Activated T-cell treated with anti-CD3 and anti-CD28 coated beads for 1 hour (primary cell): ENCODE results near the gene FAM186B.
A peak's percentile ranks its signal among the peaks of the same experiment; 100 is the strongest.
"Not testable (repeated sequence)": the region's sequence is repeated elsewhere in the genome, so short reads cannot be mapped to it uniquely, and the experiment has no call there.

Experiments
- DNase-seq: peaks from one replicate; pipeline ENCODE4 v3.0.0-alpha.2; 2020; ENCODE audit warnings: low read depth

Gene FAM186B

DNA sequence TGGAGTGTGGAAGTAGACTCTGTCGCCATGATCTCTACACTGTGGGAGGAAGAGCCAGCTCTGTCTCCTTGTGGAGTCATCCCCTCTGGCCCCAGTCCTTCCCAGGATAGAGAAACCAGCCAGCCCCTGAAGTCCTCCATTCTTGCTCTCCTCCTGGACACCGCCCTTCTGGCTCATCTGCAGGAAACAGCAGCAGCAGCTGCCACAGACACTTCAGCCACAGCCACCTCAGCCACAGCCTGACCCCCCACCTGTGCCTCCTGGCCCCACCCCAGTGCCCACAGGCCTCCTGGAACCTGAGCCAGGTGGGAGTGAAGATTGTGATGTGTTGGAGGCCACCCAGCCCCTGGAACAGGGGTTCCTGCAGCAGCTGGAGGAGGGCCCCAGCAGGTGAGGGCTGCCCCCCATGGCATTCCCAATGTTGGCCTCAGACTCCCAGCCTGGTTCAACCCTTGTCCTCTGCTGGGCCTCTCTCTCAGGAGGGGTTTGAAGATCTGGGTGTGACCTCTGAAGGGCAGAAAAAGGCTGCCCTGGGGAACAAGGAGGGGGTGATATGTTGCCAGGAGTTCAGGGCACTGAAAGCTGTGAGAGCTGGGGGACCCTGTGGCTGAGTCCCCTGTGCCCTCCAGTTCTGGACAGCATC, 28.4 kb upstream of the FAM186B start:
- no peak for DNase-seq

DNA sequence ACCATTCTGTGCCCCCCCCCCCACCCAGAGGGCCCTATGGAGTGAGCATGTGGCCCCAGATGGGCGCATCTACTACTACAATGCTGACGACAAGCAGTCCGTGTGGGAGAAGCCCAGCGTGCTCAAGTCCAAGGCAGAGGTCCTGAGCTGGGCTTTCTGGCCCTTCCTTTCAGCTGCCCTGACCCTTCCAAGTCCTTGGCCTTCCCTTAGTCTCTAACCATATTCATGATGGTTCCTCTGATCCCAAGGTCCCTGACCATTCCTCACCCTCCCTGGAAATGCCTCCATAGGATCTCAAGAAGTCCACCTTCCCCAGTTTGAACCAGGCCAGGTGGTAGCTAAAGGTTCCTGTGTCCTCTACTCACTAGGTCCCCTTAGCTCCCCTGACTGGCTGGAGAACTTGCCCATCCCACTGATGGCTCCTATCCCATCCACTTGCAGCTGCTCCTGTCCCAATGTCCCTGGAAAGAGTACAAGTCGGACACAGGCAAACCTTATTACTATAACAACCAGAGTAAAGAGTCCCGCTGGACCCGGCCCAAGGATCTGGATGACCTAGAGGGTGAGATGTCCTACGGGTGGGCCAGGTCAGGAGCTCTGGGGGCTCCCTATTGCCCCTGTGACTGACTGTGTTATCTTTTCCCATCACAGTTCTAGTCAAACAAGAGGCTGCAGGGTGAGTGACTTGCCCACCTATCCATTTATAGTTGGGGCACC, 27.7 kb upstream of the FAM186B start:
- no peak for DNase-seq

DNA sequence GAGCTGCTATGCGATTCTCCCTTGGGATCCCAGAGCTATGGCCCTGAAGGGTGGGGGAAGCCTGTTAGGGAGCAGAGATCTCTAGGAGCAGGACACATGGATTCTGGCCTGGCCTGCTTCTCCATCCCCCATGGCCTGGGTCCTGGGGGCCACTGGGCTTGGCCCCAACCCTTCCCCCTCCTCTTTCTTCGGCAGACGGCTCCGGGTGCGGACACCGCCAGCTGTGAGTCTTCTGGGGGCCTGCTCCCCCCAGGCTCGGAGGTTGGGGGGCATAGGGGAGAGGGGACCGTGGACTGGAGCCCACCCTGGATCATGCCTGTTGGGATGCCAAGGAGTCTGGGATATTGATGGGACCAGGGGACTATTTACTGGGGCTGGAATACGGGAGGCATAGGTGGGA, 27.0 kb upstream of the FAM186B start:
- no peak for DNase-seq

DNA sequence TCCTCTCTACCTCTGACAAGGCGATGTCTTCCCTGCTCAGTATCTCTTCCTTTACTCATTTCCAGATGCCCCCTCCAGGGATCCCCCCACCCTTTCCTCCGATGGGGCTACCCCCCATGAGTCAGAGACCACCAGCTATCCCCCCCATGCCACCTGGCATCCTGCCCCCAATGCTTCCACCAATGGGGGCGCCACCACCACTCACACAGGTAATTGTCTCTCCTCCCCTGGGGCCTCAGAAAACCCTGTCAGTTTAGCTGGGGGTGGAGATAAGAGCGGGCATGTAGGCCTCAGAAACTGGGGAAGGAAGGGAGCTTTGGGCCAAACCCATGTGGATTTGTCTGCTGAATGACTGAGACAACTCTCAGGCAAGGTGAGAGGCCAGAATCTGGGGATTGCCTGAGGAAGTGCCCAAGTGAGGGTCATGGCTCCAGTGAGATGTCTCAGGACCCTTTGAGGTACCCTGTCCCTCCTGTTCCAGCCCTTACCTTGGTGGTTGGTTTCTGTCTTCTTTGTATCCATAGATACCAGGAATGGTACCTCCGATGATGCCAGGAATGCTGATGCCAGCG, 26.0 kb upstream of the FAM186B start:
- no peak for DNase-seq

DNA sequence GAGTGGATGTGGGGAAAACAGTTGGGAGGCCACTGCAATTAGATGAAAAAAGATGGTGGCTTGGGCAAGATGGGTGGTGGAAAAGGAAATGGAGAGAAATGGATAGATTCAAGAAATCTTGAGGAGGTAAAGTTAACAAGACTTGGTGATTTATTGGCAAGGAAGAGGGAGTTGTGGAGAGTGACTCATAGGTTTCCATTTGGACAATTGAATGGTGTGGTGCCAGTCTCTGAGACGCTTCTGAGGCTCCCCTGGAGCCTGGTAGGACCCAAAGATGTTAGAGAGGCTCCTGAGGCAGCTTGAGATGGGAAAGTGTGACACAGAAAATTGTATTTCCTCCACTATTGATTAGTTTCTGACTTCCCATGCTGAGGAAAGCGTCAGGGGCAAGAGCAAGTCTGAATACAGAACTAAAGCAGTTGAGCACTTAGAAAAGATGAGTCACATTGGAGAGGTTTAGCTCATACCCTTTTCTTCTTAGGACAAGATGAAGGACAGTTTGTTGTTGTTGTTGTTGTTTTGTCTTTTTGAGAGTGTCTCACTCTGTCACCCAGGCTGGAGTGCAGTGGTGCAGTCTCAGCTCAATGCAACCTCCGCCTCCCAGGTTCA, 22.4 kb upstream of the FAM186B start:
- no peak for DNase-seq

- DNase-seq, result no peak
Observed at GRCh38 chr12:49626836-49627235, 21.4 kb upstream of the FAM186B start.

GRCh38 chr12:49626169-49626835, 20.9 kb upstream of the FAM186B start:
- DNase-seq, result no peak

DNA sequence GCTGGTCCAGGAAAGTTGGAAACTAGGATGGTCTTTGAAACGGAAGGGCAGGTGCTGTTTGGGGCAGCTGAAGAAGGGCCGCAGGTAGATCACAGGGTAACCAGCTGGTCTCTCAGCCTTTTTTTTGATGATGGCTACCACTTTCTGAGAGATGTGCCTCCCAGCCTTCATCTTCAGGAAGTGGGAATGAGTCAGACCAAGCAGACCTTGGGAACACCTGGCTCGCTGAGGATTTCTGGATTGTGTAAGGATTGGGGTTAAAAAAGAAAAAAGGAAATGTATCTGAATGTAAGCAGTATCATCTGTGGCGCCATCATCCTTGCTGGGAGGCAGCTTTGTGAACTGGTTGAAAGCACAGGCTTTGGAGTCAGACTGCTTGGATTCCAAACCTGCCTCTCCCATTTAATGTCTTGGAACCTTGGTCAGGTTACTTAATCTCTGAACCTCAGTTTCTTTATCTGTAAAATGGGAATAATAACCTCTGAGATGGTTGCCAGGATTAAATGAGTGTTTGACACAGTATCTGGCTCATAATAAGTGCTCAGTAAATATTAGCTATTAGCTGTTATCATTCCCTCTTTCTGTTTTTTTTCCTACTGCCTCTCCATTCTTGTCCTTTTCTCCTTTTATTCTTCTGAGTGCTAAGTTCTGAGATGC, 19.6 kb upstream of the FAM186B start:
- no peak for DNase-seq

DNA sequence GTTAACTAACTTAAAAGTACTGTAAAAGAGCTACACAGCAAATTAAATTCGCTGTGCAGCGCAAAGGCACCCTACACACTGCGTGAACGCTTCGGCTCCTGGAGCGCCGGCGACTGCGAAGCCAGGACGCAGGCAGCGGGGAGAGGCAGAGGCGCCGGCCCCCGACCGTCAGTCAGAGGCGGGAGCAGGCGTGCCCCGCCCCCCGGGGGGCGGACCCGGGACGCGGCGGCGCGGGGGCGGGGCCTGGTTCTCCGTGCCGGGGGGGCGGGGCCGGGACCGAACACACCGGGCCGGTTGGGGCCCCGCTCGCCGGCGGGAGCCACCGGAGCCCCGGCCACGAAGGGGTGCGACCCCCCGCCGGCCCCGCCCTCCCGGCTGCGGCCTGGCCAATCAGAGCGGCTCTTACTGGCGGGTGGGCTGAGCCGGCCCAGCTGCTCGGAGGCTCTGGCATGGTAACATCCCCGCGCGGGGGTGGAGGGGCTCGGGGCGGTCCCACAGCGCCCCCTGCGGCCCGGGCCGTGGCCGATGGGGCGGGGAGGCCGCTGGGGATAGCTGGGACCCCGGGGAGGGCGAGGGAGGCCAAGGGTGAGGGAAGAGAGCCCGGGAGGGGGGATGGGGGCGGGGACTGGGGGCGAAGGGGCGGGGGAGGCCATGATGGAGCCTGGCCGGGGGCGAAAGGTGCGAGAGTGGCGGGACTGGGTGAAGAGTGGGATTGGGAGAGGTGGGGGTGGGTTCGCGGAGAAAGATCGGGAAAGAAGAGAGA, 17.9 kb upstream of the FAM186B start, which contains the start of gene PRPF40B:
PRPF40B (plus strand) TSS at position 420 of the 763 bp plus-strand sequence; CDS start at position 450, 30 bp downstream.
- peak; percentile 80 for DNase-seq

- peak; percentile 23 for DNase-seq
Observed at GRCh38 chr12:49622501-49623141, 17.2 kb upstream of the FAM186B start.

DNA sequence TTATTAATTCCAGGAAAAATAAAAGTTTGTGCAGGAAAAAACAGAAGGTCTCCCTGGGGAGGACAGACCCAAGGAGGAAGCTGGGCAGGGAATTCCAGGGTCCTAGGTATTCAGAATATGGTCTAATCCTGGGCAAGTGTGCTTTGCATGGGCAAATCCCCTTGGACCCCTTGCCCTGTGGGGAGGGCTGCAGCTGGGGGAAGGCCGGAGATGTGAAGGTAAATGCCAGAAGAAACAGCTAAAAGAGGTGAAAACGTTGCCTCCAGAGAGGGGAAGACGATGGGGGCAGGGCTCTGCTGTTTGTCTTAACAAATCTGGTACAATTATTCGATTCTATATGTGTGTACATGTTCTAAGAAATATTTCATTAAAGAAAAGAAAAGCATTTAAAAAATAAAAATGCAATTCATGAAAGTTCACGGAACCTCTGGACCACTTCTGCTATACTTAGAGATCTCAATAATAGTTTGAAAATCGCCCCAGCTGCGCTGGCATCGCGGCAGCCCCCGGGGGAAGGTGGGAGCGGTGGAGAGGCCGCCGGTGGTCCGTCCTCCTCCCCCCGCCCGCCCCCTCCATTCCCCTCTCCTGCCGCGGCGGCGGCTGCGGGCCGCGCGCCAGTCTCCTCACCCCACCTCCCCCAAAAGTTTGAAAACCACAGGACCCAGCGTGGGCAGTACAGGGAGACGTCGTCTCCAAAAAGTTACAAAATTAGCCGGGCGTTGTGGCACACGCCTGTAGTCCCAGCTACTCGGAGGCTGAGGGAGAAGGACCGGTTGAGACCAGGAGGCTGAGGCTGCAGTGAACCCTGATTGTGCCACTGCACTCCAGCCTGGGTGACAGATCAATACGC, 16.4 kb upstream of the FAM186B start:
- DNase-seq, result no peak

- no peak for DNase-seq
Observed at GRCh38 chr12:49619286-49619685, 13.8 kb upstream of the FAM186B start.

GRCh38 chr12:49618576-49618975, 13.1 kb upstream of the FAM186B start:
- no peak for DNase-seq

DNA sequence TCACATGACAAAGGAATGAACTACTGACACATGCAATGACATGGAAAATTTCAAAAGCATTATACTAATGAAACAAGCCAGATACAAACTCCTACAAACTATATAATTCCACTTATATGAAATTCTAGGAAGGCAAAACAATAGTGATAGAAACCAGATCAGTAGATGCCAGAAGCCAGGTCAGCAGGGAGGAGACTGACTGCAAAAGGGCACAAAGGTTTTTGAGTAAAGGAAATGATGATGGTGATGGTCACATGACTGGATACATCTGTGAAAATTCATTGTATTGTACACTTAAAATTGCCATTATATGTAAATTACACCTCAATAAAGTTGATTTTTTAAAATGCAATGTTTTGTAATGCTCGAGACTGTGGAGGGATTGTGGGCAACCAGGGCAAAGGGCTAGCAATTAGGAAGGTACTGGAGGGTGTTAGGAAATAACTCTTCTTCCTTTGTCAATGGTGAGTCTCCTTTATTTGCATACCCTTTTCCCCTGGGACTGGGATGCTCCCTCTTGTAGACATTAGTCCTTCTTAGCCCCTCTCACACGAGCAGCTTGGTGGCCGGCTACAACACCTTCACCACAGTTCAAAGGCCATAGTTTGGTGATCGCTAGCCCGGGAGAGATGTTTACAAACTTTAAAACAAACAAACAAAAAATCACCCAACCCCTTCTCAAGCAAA, 11.2 kb upstream of the FAM186B start:
- no peak for DNase-seq

GRCh38 chr12:49615725-49616124, 10.3 kb upstream of the FAM186B start:
- no peak for DNase-seq

- DNase-seq, result no peak
Observed at GRCh38 chr12:49612210-49612609, 6.8 kb upstream of the FAM186B start.

GRCh38 chr12:49610785-49611184, 5.3 kb upstream of the FAM186B start:
- not testable (repeated sequence) for DNase-seq

DNA sequence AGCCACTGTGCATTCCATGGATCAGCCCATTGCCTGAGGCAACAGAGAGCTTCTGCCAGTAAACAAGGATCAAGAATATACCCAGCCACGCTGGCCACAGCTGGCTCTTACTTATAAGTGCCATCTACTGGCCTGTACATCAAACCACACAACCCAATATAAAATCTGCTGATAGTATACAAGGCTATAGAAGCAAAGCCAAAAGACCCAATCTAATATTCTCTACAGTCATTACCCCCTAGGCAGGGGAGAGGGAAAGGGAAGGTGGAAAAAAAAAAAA, 4.4 kb upstream of the FAM186B start:
- no peak for DNase-seq
